ENCODE results near the gene PRKAB1. TPM values are rescaled to one million over a fixed set of nuclear protein-coding genes. Genes with fewer than 3 reads are reported as not detected.

Gene PRKAB1
- total RNA-seq, 1 experiment from 2014 or later, result 42.2 TPM

- peaks cover 5% of the 10 kb centered on the region in 2 experiments; a peak in 2 of 4 replicates for H3K4me1 Mint-ChIP-seq
- Histone ChIP-seq H3K4me1 (ENCODE audit: insufficient read depth, low read length) (no peaks in the 10 kb centered on the region), H3K4me2 (ENCODE audit: insufficient read depth, insufficient read length, low read length) (no peak overlapping the region), H2BK12ac (ENCODE audit: insufficient read length, low read depth, low read length) (no peak overlapping the region), H4K20me1 (ENCODE audit: control insufficient read depth, insufficient read depth, insufficient read length) (no peaks in the 10 kb centered on the region), H3K14ac (ENCODE audit: insufficient read depth, low read length) (no peak overlapping the region; the same call in 1 of the 2 replicates), H3T11ph (ENCODE audit: low read length) (no peak overlapping the region), H2AFZ (ENCODE audit: low read length) (no peak overlapping the region), H4K91ac (ENCODE audit: insufficient read length, low read depth, low read length) (no peak overlapping the region), H4K5ac (ENCODE audit: insufficient read length, low read depth, low read length) (no peak overlapping the region), H4K8ac (replicated peaks; ENCODE audit: insufficient read length, low read depth, low read length) (no peak overlapping the region), H3K79me2 (ENCODE audit: insufficient read depth, low read length) (no peaks in the 10 kb centered on the region), H2BK20ac (ENCODE audit: low read depth, low read length, poor library complexity, severe bottlenecking) (no peak overlapping the region), H3K4ac (ENCODE audit: low read depth, low read length) (no peak overlapping the region), H3K18ac (ENCODE audit: insufficient read length, low read depth, low read length) (no peak overlapping the region), H3K9ac (ENCODE audit: extremely low read depth, insufficient read length, low read length) (no peak overlapping the region), H2AK5ac (ENCODE audit: insufficient read length, low read length) (no peak overlapping the region), H3K23me2 (ENCODE audit: insufficient read length, low read depth, low read length, poor library complexity, severe bottlenecking) (no peaks in the 10 kb centered on the region), H3K56ac (ENCODE audit: insufficient read length, low read depth, low read length) (no peak overlapping the region), H2BK15ac (ENCODE audit: low read depth, low read length) (no peak overlapping the region), H3K79me1 (ENCODE audit: insufficient read depth, low read depth, low read length, poor library complexity, severe bottlenecking) (no peaks in the 10 kb centered on the region), H3K27me3 (ENCODE audit: insufficient read depth, low read length) (no peaks in the 10 kb centered on the region), H2BK120ac (ENCODE audit: low read depth, low read length, poor library complexity, severe bottlenecking) (no peak overlapping the region), H3K9me3 (ENCODE audit: control insufficient read depth, low read depth, low read length) (no peaks in the 10 kb centered on the region), H3K27ac (ENCODE audit: insufficient read length, low read depth, low read length) (no peak overlapping the region), H3K23ac (ENCODE audit: insufficient read length, low read depth, low read length) (no peak overlapping the region), H2BK5ac (ENCODE audit: insufficient read length, low read length) (no peak overlapping the region)
- no CpG with 5 or more reads among the region's 14 CpGs for WGBS (ENCODE audit: extremely low coverage, insufficient read length, low lambda C conversion rate)
- H3K9me3 Mint-ChIP-seq, result peaks cover 0 to 2% of the 10 kb centered on the region in 2 experiments; a peak in 1 of 5 replicates
- no peak overlapping the region; a peak in 1 of 7 replicates for H3K27ac Mint-ChIP-seq
- no peak overlapping the region for H3K4me3 Mint-ChIP-seq
- TF ChIP-seq CTCF (conservative IDR thresholded peaks at IDR 0.05), result no peak
- DNase-seq, result no peak
- H3K36me3 Mint-ChIP-seq (ENCODE audit: insufficient read depth in 1 of 3, low read depth in 3 of 3), result peaks cover 12 to 50% (median 41%) of the 10 kb centered on the region in 3 experiments; a peak in 6 of 7 replicates
- no peaks in the 10 kb centered on the region for H3K27me3 Mint-ChIP-seq (ENCODE audit: low read depth)
These were observed 19.5 kb downstream of the PRKAB1 start for GRCh38 chr12:119687406-119687805.

Measured in H9 (cell line).